Activated CD8-positive, alpha-beta memory T cell treated with anti-CD3 and anti-CD28 coated beads for 4 hours (primary cell): Measurements from ENCODE around the gene KRTAP4-4.
"Not testable (repeated sequence)": the region's sequence is repeated elsewhere in the genome, so short reads cannot be mapped to it uniquely, and the experiment has no call there.

Source experiments
- DNase-seq, 2 donors: peaks; one replicate each; pipeline ENCODE4 v3.0.0-alpha.2; 2020; ENCODE audit warnings: low read depth in 2 of 2

KRTAP4-4 gene

GRCh38 chr17:41160648-41161047 is at the start of gene KRTAP4-4:
TSS of gene KRTAP4-4 (minus strand) at chr17:41160748. CDS start at chr17:41160691, 57 bp downstream.
- DNase-seq = no peak

- DNase-seq = no peak
Observed at GRCh38 chr17:41199421-41200078, 39.0 kb upstream of the KRTAP4-4 start.

GRCh38 chr17:41196068-41196467 is 35.5 kb upstream of the KRTAP4-4 start:
- DNase-seq = no peak

- DNase-seq = no peak
Observed at GRCh38 chr17:41190328-41190727, 29.8 kb upstream of the KRTAP4-4 start.

- DNase-seq = not testable (repeated sequence)
Observed at GRCh38 chr17:41189837-41190318, 29.3 kb upstream of the KRTAP4-4 start, which contains the start of gene KRTAP9-1. TSS of gene KRTAP9-1 (plus strand) at chr17:41189887. CDS start at chr17:41189887, 0 bp downstream.

- no peak for DNase-seq
Observed at GRCh38 chr17:41186872-41187271, 26.3 kb upstream of the KRTAP4-4 start.

GRCh38 chr17:41185001-41185400 is 24.5 kb upstream of the KRTAP4-4 start:
- DNase-seq = no peak

GRCh38 chr17:41184480-41184961 is 24.0 kb upstream of the KRTAP4-4 start, which contains the start of gene KRTAP4-1:
TSS of gene KRTAP4-1 (minus strand) at chr17:41184911. CDS start at chr17:41184854, 57 bp downstream.
- DNase-seq = no peak

- no peak for DNase-seq
Observed at GRCh38 chr17:41178843-41179616, 18.5 kb upstream of the KRTAP4-4 start.

- no peak for DNase-seq
Observed at GRCh38 chr17:41178341-41178740, 17.8 kb upstream of the KRTAP4-4 start.

- no peak for DNase-seq
Observed at GRCh38 chr17:41177727-41178271, 17.3 kb upstream of the KRTAP4-4 start, which contains the start of gene KRTAP4-2. TSS of gene KRTAP4-2 (minus strand) at chr17:41178221. CDS start at chr17:41178164, 57 bp downstream.

GRCh38 chr17:41176744-41177387 is 16.3 kb upstream of the KRTAP4-4 start:
- DNase-seq = no peak

- no peak for DNase-seq
Observed at GRCh38 chr17:41171886-41172285, 11.3 kb upstream of the KRTAP4-4 start.

GRCh38 chr17:41168121-41168520 is 7.6 kb upstream of the KRTAP4-4 start, which contains the start of gene KRTAP4-3:
TSS of gene KRTAP4-3 (minus strand) at chr17:41168221. CDS start at chr17:41168172, 49 bp downstream.
- DNase-seq = no peak

GRCh38 chr17:41167561-41167960 is 7.0 kb upstream of the KRTAP4-4 start:
- DNase-seq = no peak

GRCh38 chr17:41163828-41164227 is 3.3 kb upstream of the KRTAP4-4 start:
- DNase-seq = no peak

GRCh38 chr17:41160190-41160589 is 358 bp downstream of the KRTAP4-4 start:
- not testable (repeated sequence) for DNase-seq

- no peak for DNase-seq
Observed at GRCh38 chr17:41153856-41154255, 6.7 kb downstream of the KRTAP4-4 start.

- no peak for DNase-seq
Observed at GRCh38 chr17:41151525-41151924, 9.0 kb downstream of the KRTAP4-4 start.

GRCh38 chr17:41150026-41150425 is 10.5 kb downstream of the KRTAP4-4 start:
- no peak for DNase-seq

GRCh38 chr17:41149652-41149985 is 10.9 kb downstream of the KRTAP4-4 start, which contains the start of gene KRTAP4-5:
TSS of gene KRTAP4-5 (minus strand) at chr17:41149825. CDS start at chr17:41149767, 58 bp downstream.
- DNase-seq = no peak
